ENCODE measurements around the gene FOXL3. TPM values are rescaled to one million over a fixed set of nuclear protein-coding genes. Genes with fewer than 3 reads are reported as not detected.

Gene FOXL3
- polyA plus RNA-seq, 2 of the 4 experiments (the other 2 are of a cell fraction), result not detected

- POLR2A ChIA-PET, result no interaction called here
- no peak overlapping the region for H3K27ac ChIP-seq
- no peaks in the 10 kb centered on the region for H3K9me3 ChIP-seq
- TF ChIP-seq CBX2 (IDR thresholded peaks at IDR 0.05; ENCODE audit: borderline replicate concordance, low read depth), result no peak
- no peak for TF ChIP-seq MAFK (IDR thresholded peaks at IDR 0.05; ENCODE audit: partially characterized antibody)
- TF ChIP-seq RARB (CRISPR knock-in tag; IDR thresholded peaks at IDR 0.05), result no peak
- TF ChIP-seq CHD4 (IDR thresholded peaks at IDR 0.05; ENCODE audit: borderline replicate concordance), result no peak
- TF ChIP-seq PHF8 (IDR thresholded peaks at IDR 0.05; ENCODE audit: borderline replicate concordance, low read depth), result no peak
- TF ChIP-seq EHF (CRISPR knock-in tag; IDR thresholded peaks at IDR 0.05), result no peak
- no peak for TF ChIP-seq SREBF2 (IDR thresholded peaks at IDR 0.05)
- TF ChIP-seq ESRRA (IDR thresholded peaks at IDR 0.05; ENCODE audit: borderline replicate concordance, low read length), result no peak
- TF ChIP-seq CHD2 (IDR thresholded peaks at IDR 0.05; ENCODE audit: low read length, partially characterized antibody), result no peak
- no peak for TF ChIP-seq SMC3 (IDR thresholded peaks at IDR 0.05)
- TF ChIP-seq, protein P1, sequence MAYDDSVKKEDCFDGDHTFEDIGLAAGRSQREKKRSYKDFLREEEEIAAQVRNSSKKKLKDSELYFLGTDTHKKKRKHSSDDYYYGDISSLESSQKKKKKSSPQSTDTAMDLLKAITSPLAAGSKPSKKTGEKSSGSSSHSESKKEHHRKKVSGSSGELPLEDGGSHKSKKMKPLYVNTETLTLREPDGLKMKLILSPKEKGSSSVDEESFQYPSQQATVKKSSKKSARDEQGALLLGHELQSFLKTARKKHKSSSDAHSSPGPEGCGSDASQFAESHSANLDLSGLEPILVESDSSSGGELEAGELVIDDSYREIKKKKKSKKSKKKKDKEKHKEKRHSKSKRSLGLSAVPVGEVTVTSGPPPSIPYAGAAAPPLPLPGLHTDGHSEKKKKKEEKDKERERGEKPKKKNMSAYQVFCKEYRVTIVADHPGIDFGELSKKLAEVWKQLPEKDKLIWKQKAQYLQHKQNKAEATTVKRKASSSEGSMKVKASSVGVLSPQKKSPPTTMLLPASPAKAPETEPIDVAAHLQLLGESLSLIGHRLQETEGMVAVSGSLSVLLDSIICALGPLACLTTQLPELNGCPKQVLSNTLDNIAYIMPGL (CRISPR knock-in tag; IDR thresholded peaks at IDR 0.05; ENCODE audit: borderline replicate concordance), result no peak
- no peak for TF ChIP-seq FOXS1 (CRISPR knock-in tag; IDR thresholded peaks at IDR 0.05)
- no peak for TF ChIP-seq GATA3 (IDR thresholded peaks at IDR 0.05; ENCODE audit: borderline replicate concordance)
- no peak for TF ChIP-seq RFX5 (IDR thresholded peaks at IDR 0.05)
- TF ChIP-seq CEBPB (IDR thresholded peaks at IDR 0.05), result no peak
- TF ChIP-seq, protein P2, sequence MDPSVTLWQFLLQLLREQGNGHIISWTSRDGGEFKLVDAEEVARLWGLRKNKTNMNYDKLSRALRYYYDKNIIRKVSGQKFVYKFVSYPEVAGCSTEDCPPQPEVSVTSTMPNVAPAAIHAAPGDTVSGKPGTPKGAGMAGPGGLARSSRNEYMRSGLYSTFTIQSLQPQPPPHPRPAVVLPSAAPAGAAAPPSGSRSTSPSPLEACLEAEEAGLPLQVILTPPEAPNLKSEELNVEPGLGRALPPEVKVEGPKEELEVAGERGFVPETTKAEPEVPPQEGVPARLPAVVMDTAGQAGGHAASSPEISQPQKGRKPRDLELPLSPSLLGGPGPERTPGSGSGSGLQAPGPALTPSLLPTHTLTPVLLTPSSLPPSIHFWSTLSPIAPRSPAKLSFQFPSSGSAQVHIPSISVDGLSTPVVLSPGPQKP (IDR thresholded peaks at IDR 0.05; ENCODE audit: low read depth, low read length), result no peak
- TF ChIP-seq, protein P3, sequence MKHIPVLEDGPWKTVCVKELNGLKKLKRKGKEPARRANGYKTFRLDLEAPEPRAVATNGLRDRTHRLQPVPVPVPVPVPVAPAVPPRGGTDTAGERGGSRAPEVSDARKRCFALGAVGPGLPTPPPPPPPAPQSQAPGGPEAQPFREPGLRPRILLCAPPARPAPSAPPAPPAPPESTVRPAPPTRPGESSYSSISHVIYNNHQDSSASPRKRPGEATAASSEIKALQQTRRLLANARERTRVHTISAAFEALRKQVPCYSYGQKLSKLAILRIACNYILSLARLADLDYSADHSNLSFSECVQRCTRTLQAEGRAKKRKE (CRISPR knock-in tag; IDR thresholded peaks at IDR 0.05; ENCODE audit: low read depth), result no peak
- TF ChIP-seq FOSL2 (IDR thresholded peaks at IDR 0.05), result no peak
- no peak for TF ChIP-seq FOSL2 (CRISPR knock-in tag; IDR thresholded peaks at IDR 0.05)
- 92% methylated on average over 17 of the region's 22 CpGs for WGBS (ENCODE audit: missing lambda C conversion rate)
- FAIRE-seq (no peak), ATAC-seq (no peak), DNase-seq (ENCODE audit: low read depth in 1 of 2, low spot score in 1 of 2) (no peak)
- no peak overlapping the region for H3K4me2 ChIP-seq
- no peak overlapping the region for H3K4me3 ChIP-seq
- H3K4me1 ChIP-seq, result no peaks in the 10 kb centered on the region
- CTCF ChIA-PET, result no interaction called here
Measured at GRCh38 chr7:246451-246850, 43.5 kb upstream of the FOXL3 start.

DNA sequence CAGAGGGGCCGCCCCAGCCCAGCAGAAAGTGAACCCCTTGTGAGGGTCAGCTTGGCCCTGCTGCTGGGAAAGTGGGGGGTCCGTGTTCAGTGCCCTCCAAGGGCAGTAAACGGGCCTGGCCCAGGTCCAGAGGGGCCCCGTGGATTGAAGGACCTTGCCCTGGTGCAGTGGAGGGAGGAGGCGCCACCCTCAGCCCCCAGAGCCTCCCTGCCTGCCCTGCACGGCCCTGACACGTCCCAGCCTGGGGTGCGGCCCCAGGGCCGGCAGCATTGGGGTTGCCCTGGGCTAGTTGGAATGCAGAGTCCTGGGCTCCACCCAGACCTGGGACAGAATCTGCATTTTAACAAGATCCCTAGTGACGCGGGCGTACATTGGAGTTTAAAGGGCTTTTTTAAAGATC lies 42.8 kb upstream of the FOXL3 start:
- ATAC-seq (no peak), FAIRE-seq (no peak), DNase-seq (ENCODE audit: low read depth in 1 of 2, low spot score in 1 of 2) (no peak)
- 88% methylated on average over 12 of the region's 12 CpGs for WGBS (ENCODE audit: missing lambda C conversion rate)
- CTCF ChIA-PET, result no interaction called here
- Histone ChIP-seq H3K9me3 (no peaks in the 10 kb centered on the region), H3K4me1 (no peaks in the 10 kb centered on the region), H3K4me2 (no peak overlapping the region), H3K27ac (no peak overlapping the region), H3K4me3 (no peak overlapping the region)
- no peak for TF ChIP-seq ZNF302 (CRISPR knock-in tag; IDR thresholded peaks at IDR 0.05)
- no peak for TF ChIP-seq HOXB5 (CRISPR knock-in tag; IDR thresholded peaks at IDR 0.05)
- TF ChIP-seq TFCP2L1 (CRISPR knock-in tag; IDR thresholded peaks at IDR 0.05), result no peak
- TF ChIP-seq KDM1A (IDR thresholded peaks at IDR 0.05; ENCODE audit: low read depth), result no peak
- TF ChIP-seq E2F6 (IDR thresholded peaks at IDR 0.05; ENCODE audit: borderline replicate concordance, low read depth), result no peak
- TF ChIP-seq MAZ (IDR thresholded peaks at IDR 0.05; ENCODE audit: borderline replicate concordance, low read depth, low read length), result no peak
- TF ChIP-seq MAFK (IDR thresholded peaks at IDR 0.05; ENCODE audit: partially characterized antibody), result no peak
- TF ChIP-seq POLR2A (IDR thresholded peaks at IDR 0.05; ENCODE audit: low read length), result no peak
- no peak for TF ChIP-seq CEBPB (IDR thresholded peaks at IDR 0.05)
- TF ChIP-seq RFX5 (IDR thresholded peaks at IDR 0.05), result no peak
- TF ChIP-seq PHF8 (IDR thresholded peaks at IDR 0.05; ENCODE audit: borderline replicate concordance, low read depth), result no peak
- no peak for TF ChIP-seq NR3C1 (IDR thresholded peaks at IDR 0.05)
- TF ChIP-seq, protein P1 (CRISPR knock-in tag; IDR thresholded peaks at IDR 0.05; ENCODE audit: borderline replicate concordance), result no peak
- TF ChIP-seq, protein P4, sequence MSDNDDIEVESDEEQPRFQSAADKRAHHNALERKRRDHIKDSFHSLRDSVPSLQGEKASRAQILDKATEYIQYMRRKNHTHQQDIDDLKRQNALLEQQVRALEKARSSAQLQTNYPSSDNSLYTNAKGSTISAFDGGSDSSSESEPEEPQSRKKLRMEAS (IDR thresholded peaks at IDR 0.05), result no peak
- TF ChIP-seq MYC (IDR thresholded peaks at IDR 0.05; ENCODE audit: borderline replicate concordance, low read length), result no peak
- TF ChIP-seq CBX8 (IDR thresholded peaks at IDR 0.05), result no peak
- TF ChIP-seq JUN (IDR thresholded peaks at IDR 0.05), result no peak
- TF ChIP-seq, protein P5, sequence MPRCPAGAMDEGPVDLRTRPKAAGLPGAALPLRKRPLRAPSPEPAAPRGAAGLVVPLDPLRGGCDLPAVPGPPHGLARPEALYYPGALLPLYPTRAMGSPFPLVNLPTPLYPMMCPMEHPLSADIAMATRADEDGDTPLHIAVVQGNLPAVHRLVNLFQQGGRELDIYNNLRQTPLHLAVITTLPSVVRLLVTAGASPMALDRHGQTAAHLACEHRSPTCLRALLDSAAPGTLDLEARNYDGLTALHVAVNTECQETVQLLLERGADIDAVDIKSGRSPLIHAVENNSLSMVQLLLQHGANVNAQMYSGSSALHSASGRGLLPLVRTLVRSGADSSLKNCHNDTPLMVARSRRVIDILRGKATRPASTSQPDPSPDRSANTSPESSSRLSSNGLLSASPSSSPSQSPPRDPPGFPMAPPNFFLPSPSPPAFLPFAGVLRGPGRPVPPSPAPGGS (IDR thresholded peaks at IDR 0.05), result no peak
- TF ChIP-seq NFE2L2 (conservative IDR thresholded peaks at IDR 0.05; ENCODE audit: low read length), result no peak
- TF ChIP-seq POLR2AphosphoS2 (conservative IDR thresholded peaks at IDR 0.05; ENCODE audit: low read length), result no peak
- POLR2A ChIA-PET, result no interaction called here

Measured in A549 (cell line).